Right ventricle myocardium inferior (tissue), 1 donor: ENCODE measurements around the gene AFDN. TPM values are rescaled to one million over a fixed set of nuclear protein-coding genes. Genes with fewer than 3 reads are reported as not detected.

Experiments
- ATAC-seq: fragments of 200-7000 bp; cut with Tn5 transposase; one replicate; pipeline ENCODE4 v1.9.1; 2020; ENCODE audit warnings: mild to moderate bottlenecking, moderate library complexity
- DNase-seq: peaks from one replicate; pipeline ENCODE4 v3.0.0; 2021; ENCODE audit errors: missing footprints
- intact Hi-C: fragments of 100-400 bp; cut with DNase I; formaldehyde crosslinking; loops from one replicate; pipeline ENCODE4 v1.11.0; 2022
- long read RNA-seq: library from polyadenylated mRNA; unstranded; transcript quantifications from one replicate; pipeline ENCODE4 v2.0.0, GENCODE V29; 2021
- total RNA-seq: library from RNA; stranded (reverse); fragmentation: NEBNext Ultra II Directional; extraction: Animal tissue kit (Norgen Biotek cat#: 25700); gene quantifications from one replicate; pipeline ENCODE4 v1.2.1, GENCODE V29; 2021
- donor health status: DM: no; HTN: yes; CAD: no; lungs with severe emphysema.

The AFDN gene, protein sequence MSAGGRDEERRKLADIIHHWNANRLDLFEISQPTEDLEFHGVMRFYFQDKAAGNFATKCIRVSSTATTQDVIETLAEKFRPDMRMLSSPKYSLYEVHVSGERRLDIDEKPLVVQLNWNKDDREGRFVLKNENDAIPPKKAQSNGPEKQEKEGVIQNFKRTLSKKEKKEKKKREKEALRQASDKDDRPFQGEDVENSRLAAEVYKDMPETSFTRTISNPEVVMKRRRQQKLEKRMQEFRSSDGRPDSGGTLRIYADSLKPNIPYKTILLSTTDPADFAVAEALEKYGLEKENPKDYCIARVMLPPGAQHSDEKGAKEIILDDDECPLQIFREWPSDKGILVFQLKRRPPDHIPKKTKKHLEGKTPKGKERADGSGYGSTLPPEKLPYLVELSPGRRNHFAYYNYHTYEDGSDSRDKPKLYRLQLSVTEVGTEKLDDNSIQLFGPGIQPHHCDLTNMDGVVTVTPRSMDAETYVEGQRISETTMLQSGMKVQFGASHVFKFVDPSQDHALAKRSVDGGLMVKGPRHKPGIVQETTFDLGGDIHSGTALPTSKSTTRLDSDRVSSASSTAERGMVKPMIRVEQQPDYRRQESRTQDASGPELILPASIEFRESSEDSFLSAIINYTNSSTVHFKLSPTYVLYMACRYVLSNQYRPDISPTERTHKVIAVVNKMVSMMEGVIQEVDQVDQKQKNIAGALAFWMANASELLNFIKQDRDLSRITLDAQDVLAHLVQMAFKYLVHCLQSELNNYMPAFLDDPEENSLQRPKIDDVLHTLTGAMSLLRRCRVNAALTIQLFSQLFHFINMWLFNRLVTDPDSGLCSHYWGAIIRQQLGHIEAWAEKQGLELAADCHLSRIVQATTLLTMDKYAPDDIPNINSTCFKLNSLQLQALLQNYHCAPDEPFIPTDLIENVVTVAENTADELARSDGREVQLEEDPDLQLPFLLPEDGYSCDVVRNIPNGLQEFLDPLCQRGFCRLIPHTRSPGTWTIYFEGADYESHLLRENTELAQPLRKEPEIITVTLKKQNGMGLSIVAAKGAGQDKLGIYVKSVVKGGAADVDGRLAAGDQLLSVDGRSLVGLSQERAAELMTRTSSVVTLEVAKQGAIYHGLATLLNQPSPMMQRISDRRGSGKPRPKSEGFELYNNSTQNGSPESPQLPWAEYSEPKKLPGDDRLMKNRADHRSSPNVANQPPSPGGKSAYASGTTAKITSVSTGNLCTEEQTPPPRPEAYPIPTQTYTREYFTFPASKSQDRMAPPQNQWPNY (N-terminal part only)
- total RNA-seq: 58.5 TPM
- long read RNA-seq, partial matches to known transcripts: 3 of 3 reads
- long read RNA-seq, other reads (novel, unspliced or antisense): 0 of 3 reads

GRCh38 chr6:167826896-167827582, at the start of gene AFDN:
Gene AFDN, plus strand, starts transcription at chr6:167826911. Its CDS starts 222 bp downstream, at chr6:167827133.
- no peak for DNase-seq
- intact Hi-C loops: no loop called here
- no peak for ATAC-seq

DNA sequence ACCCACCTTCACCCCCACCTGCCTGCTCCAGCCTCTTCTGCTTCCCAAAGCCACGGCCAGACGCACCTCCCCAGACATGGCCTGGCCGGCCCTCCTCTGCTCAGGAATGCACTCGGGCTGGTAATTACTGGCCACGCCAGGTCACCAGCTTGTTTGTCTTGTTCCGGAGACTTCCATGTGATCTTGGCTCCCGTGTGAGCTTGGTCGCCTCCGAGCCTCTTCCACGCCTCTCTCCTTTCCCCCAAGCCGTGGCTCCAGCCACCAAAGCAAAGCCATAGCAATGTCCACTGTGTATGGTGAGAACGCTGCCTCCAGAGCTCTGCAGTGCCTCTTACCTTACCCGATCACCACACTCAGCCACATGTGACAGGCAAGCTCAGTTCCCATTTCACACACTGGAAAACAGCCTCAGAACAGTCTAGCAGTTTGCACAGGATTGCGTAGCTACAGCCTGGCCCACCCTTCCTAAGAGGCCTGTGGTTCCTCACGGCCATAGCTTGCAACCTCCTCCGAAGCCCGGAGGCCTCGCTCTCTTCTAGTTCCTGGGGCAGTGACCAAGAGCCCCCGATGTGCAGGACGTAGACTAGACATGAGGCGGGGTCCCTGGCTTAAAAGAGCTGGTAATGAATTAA, 48.1 kb upstream of the AFDN start:
- intact Hi-C loops: loop anchor here (10.0 kb wide), 1 partner anchor 106 kb away; no protein-coding TSS in a partner anchor
- no peak for ATAC-seq
- DNase-seq: no peak

GRCh38 chr6:167779129-167779992, 47.4 kb upstream of the AFDN start:
- intact Hi-C loops: loop anchor here (10.0 kb wide), 1 partner anchor 105 kb away; no protein-coding TSS in a partner anchor
- ATAC-seq (no peak), DNase-seq (no peak)

DNA sequence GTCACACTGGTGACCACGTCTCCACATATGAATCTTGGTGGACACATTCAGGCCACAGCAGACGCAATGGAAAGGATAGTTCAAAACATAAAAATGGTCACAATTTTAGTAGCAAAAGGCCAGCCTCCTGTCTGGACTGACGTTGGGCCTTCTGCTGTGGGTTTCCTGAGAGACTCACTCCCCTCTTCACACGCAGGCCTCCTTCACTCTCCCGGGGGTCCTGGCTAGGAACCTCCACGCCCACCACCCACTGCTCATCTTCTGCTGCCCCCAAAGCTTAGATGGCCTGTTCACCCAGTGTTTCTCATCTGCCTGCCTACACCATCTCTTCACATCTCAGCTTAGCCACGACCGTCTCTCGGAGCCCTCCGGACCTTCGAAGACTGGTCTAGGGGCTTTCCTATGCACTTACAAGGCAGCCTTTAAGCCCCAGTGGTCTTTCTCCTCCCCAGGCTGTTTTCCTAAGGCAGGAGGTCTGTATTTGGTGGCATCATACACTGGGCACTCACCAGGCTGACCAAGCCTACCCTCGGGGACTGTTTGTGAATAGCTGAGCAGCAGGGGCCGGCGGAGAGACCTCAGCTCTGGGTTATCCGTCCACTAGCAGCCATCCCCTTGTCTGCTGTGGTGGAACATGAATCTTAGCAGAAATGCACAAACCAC, 46.6 kb upstream of the AFDN start:
- ATAC-seq: no peak
- no peak for DNase-seq
- intact Hi-C loops: loop anchor here (10.0 kb wide), 1 partner anchor 105 kb away; no protein-coding TSS in a partner anchor

DNA sequence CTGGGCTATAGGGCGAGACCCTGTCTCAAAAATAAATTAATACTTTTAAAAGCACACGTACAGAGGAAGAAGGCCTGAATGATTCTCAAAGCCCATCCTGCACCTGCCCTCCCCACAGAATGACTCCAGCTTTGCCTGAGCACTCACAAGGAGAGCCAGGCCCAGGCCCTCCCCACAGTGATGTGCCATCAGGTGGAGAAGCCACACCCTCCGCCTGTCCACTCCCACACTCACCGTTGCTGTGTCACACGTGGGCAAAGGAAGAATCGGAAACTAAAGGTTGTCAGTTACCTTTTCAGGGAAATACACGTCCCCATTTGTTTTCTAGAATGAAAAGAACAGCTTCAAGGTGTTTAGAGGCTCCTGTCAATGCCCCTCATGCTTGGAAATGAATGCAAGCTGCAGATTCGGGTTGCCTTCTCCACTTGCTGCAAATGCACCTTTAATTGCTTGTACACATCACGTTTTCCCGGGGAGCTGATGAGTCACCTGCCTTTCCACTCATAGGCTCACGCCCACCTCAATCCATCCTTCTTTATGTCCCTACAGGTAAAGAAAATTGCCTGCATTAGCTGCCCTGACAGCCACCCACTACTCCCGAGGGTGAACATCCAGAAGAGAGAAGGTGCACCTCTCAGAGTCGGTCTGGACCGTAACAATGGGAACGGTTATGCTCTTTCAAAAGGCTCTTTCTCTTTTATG, 45.5 kb upstream of the AFDN start:
- ATAC-seq (no peak), DNase-seq (no peak)
- intact Hi-C loops: no loop called here

DNA sequence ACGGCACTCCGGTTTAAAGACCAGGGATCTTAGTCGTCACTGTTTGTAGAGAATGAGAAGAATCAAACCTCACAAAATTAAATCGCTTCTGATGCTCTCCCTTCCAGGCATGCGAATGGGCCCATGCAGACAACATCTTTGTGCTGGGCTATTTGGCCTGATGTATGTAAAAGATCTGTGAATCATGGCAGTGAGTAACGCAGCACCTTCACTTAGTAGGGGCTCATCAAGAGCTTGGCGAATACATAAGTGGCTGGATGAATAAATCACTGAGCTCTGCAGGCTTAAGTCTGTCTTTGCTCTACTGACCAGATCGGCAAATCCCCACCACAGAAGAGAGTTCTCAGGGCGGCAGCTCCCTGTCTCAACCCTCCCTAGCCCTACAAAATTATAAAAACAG, 44.8 kb upstream of the AFDN start:
- ATAC-seq (no peak), DNase-seq (no peak)
- intact Hi-C loops: no loop called here

DNA sequence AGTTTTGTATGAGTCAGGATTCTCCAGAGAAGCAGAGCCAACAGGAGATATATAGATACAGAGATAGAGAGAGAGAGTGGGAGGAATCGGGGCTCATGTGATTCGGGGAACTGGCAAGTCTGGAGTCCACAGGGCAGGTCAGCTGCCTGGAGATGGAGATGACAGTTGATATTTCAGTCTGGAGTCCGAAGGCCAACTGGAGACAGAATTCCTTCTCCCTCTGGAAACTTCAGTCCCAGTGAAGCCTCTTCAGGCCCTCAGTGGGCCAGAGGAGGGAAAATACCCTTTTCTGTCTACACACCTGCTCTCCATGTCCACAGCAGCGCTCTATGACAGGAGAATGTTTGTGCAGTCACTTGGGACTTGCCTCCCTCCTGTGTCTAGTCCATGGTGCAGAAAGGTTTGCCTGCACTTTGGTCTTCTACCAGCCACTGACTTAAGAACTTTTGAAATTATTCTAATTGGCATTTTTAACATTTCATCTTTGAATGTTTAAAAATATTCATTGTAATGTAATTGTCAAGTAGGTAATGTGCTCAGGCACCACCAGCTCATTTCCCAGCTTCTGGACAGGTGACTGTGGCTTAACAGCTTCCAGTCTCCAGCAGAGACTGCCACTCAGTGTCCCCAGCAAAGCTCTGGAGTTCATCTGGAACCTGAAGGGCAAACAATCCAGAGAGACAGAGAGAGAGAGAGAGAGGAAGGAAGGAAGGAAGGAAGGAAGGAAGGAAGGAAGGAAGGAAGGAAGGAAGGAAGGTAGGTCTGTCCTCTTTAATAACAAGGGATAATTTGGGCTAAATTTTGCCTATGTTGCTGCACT, 43.8 kb upstream of the AFDN start:
- no peak for DNase-seq
- intact Hi-C loops: no loop called here
- no peak for ATAC-seq

- intact Hi-C loops: no loop called here
- ATAC-seq (peak; percentile 56), DNase-seq (no peak)
Observed at GRCh38 chr6:167786853-167787675, 39.6 kb upstream of the AFDN start.

GRCh38 chr6:167787896-167788562, 38.7 kb upstream of the AFDN start:
- ATAC-seq (no peak), DNase-seq (no peak)
- intact Hi-C loops: no loop called here

DNA sequence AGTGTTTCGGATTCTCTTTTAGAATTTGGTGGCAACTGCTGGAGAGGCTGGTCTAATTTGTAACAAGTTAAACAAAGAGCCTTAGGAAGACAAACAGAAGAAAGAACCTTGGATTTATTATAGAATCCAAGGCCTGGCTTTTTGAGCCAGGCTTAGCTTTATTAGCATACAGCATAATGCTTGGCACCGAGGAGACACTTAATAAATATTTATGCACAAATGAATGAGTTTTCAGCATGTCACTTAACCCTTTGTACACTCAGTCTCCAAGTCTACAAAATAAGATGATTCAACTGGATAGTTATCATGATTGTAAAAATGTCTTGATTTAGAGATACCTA, 38.2 kb upstream of the AFDN start:
- intact Hi-C loops: no loop called here
- DNase-seq: no peak
- ATAC-seq: no peak

DNA sequence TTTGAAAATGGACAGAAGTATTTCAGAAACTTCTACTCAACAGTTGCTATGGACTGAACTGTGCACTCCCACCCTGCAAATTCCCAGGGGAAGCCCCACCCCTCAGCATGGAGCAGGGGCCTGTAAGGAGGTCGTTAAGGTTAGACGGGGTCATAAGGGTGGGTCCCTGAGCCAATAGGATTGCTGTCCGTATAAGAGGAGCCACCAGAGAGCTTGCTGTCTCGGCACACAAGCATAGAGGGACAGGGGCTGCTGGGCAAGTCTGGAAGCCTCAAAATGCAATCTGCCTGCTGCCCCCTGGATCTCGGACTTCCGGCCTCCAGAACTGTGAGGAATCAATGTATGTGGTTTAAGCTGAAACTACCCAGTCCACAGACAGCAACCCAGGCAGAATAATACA, 37.4 kb upstream of the AFDN start:
- DNase-seq (no peak), ATAC-seq (no peak)
- intact Hi-C loops: no loop called here

DNA sequence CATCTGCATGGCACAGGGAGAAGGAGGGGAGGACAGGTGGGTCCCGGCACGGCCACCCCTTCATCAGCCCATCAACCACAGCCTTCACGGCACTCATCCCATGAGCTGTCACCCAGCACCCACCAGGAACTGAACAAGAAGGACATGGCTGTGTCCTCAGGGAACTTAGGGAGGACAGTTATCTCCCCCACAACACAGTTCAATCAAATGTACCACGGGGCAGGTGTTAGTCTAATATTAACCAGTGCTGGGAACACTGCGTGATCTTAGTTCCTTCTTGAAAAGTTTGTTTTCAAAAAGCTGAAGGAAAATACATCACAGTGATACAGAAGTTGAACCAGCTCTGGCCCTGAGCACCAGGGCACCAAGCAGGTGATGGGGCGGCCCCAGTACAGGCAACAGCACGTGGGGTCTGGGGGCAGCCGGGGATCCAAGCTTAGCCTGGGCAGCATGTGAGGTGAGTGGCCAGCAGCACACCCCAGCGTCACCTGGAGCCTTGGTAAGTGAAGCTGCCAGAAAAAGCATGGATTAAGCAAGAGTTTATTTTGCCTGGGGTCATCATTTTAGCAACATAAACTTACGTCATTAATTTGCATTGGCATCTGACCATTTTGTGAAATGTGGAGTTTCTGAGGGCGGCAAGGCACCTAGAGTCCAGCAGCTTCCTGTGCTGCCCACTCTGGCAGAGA, 35.5 kb upstream of the AFDN start:
- ATAC-seq (no peak), DNase-seq (no peak)
- intact Hi-C loops: no loop called here

DNA sequence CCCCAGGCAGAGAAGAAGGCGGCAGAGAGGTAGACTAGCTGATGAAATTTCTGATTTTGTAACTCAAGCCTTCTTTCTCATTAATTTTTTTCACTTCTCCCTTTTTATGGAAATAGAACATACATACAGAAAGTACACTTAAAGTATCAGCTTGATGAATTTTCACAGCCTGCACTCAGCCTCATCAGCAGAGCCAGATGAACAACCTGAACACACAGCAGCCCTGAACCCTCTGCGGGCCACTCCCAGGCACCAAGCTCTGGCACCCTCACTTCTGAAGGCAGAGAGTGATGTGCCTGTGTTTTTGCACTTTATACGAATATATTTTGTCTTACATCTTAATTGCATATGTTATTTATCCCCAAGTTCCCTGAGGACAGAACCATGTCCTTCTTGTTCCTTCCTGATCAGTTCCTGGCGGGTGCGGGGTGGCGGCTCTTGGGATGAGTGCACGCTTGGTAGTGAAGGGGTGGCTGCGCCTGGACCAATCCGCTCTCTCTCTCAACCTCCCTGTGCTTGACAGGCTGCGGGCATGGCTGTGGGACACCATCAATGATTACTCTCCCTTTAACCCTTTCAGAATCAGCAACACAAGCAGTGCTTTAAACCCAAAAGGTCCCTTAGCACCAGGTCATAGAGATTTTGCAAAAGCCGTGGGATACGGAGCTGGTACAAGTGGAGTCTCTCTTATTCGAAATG, 34.8 kb upstream of the AFDN start:
- no peak for ATAC-seq
- intact Hi-C loops: no loop called here
- no peak for DNase-seq
